ENCODE measurements around the gene DNAJC9. TPM values are rescaled to one million over a fixed set of nuclear protein-coding genes. Genes with fewer than 3 reads are reported as not detected.
"Not testable (repeated sequence)": the region's sequence is repeated elsewhere in the genome, so short reads cannot be mapped to it uniquely, and the experiment has no call there.

DNAJC9 gene
- 44.1 and 63.5 TPM in 2 replicates for total RNA-seq

GRCh38 chr10:73246646-73247508 lies at the start of gene DNAJC9:
TSS of gene DNAJC9 (minus strand) at chr10:73247255. CDS start at chr10:73247189, 66 bp downstream.
- DNase-seq (ENCODE audit: low read depth, low spot score): peak; percentile 64

- DNase-seq (ENCODE audit: low read depth, low spot score): no peak
Observed at GRCh38 chr10:73293461-73293860, 46.4 kb upstream of the DNAJC9 start.

GRCh38 chr10:73289958-73290357 lies 42.9 kb upstream of the DNAJC9 start:
- no peak for DNase-seq (ENCODE audit: low read depth, low spot score)

GRCh38 chr10:73287441-73287840 lies 40.4 kb upstream of the DNAJC9 start:
- DNase-seq (ENCODE audit: low read depth, low spot score): no peak

- no peak for DNase-seq (ENCODE audit: low read depth, low spot score)
Observed at GRCh38 chr10:73281097-73281496, 34.0 kb upstream of the DNAJC9 start.

GRCh38 chr10:73264423-73264822 lies 17.4 kb upstream of the DNAJC9 start:
- no peak for DNase-seq (ENCODE audit: low read depth, low spot score)

GRCh38 chr10:73263693-73264347 lies 16.8 kb upstream of the DNAJC9 start:
- DNase-seq (ENCODE audit: low read depth, low spot score): no peak

- no peak for DNase-seq (ENCODE audit: low read depth, low spot score)
Observed at GRCh38 chr10:73262880-73263555, 16.0 kb upstream of the DNAJC9 start.

- DNase-seq (ENCODE audit: low read depth, low spot score): no peak
Observed at GRCh38 chr10:73262105-73262730, 15.2 kb upstream of the DNAJC9 start.

GRCh38 chr10:73261362-73261995 lies 14.4 kb upstream of the DNAJC9 start:
- no peak for DNase-seq (ENCODE audit: low read depth, low spot score)

GRCh38 chr10:73258612-73259011 lies 11.6 kb upstream of the DNAJC9 start:
- not testable (repeated sequence) for DNase-seq (ENCODE audit: low read depth, low spot score)

GRCh38 chr10:73253225-73253555 lies 6.1 kb upstream of the DNAJC9 start:
- no peak for DNase-seq (ENCODE audit: low read depth, low spot score)

GRCh38 chr10:73252445-73253224 lies 5.6 kb upstream of the DNAJC9 start, which contains the start of gene MRPS16:
TSS of gene MRPS16 (minus strand) at chr10:73252644. CDS start at chr10:73252482, 162 bp downstream.
- peak; percentile 85 for DNase-seq (ENCODE audit: low read depth, low spot score)

- DNase-seq (ENCODE audit: low read depth, low spot score): no peak
Observed at GRCh38 chr10:73251683-73252444, 4.8 kb upstream of the DNAJC9 start.

- no peak for DNase-seq (ENCODE audit: low read depth, low spot score)
Observed at GRCh38 chr10:73248259-73248724, 1.2 kb upstream of the DNAJC9 start.

- no peak for DNase-seq (ENCODE audit: low read depth, low spot score)
Observed at GRCh38 chr10:73247509-73248258, 629 bp upstream of the DNAJC9 start.

GRCh38 chr10:73246322-73246645 lies 771 bp downstream of the DNAJC9 start:
- DNase-seq (ENCODE audit: low read depth, low spot score): no peak

GRCh38 chr10:73244866-73245477 lies 2.1 kb downstream of the DNAJC9 start:
- DNase-seq (ENCODE audit: low read depth, low spot score): no peak

Data from pulmonary artery endothelial cell (primary cell).